NCI-H524 (cell line): ENCODE data around the gene KCNE3.

Source experiments
- DNase-seq, 2 experiments: peaks; one replicate each; lab custom pipeline; 2025; lab: John Stamatoyannopoulos, UW

KCNE3 gene, protein sequence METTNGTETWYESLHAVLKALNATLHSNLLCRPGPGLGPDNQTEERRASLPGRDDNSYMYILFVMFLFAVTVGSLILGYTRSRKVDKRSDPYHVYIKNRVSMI

GRCh38 chr11:74466916-74467885 is at the start of gene KCNE3:
TSS of gene KCNE3 (minus strand) at chr11:74467549. CDS start at chr11:74457563, 9,986 bp downstream.
- DNase-seq: no peak

- DNase-seq: no peak
These were observed 40.2 kb upstream of the KCNE3 start for GRCh38 chr11:74507582-74507981.

GRCh38 chr11:74506823-74507222 is 39.5 kb upstream of the KCNE3 start:
- no peak for DNase-seq

GRCh38 chr11:74505911-74506310 is 38.6 kb upstream of the KCNE3 start:
- DNase-seq: no peak

DNA sequence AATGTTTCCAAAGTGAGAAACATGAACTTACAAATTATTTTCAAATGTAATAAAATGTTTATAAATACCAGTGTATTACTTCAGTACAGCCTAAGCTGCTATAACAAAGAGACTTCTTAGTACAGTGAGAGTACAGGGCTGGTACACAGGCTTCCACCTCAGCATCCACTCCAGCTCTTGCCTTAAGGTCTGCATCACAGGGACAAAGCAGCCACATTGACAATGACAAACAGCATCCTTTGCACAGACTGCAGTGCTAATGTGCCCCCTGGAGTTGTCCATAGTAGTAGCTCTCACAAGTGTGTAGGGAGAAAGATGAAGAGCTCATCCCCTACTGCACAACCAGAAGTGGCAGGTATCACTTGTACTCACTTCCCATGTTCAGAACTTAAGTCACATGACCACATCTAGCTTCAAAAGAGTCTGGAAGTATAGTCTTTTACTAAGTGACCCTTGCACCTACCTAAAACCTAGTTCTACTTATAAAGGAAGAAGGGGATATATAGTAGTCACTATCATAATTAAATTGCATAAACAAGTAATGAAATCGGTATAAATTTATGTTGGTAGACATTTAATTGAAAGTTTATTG is 36.8 kb upstream of the KCNE3 start:
- no peak for DNase-seq

DNA sequence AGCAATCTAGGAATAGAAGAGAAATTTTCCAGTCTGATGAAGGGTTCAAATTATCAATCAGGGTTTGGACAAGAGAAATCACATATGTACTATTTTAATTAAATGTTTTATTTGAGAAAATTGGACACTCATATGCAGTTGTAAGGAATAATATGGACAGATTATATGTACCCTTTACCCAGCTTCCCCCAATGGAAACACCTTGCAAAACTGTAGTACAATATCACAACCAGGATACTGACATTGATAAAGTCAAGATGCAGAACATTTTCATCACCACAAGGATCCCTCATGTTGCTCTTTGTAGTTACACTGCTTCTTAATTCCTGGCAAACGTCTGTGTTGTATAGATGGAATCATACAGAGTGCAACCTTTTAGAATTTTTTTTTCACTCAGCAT is 27.6 kb upstream of the KCNE3 start:
- no peak for DNase-seq

DNA sequence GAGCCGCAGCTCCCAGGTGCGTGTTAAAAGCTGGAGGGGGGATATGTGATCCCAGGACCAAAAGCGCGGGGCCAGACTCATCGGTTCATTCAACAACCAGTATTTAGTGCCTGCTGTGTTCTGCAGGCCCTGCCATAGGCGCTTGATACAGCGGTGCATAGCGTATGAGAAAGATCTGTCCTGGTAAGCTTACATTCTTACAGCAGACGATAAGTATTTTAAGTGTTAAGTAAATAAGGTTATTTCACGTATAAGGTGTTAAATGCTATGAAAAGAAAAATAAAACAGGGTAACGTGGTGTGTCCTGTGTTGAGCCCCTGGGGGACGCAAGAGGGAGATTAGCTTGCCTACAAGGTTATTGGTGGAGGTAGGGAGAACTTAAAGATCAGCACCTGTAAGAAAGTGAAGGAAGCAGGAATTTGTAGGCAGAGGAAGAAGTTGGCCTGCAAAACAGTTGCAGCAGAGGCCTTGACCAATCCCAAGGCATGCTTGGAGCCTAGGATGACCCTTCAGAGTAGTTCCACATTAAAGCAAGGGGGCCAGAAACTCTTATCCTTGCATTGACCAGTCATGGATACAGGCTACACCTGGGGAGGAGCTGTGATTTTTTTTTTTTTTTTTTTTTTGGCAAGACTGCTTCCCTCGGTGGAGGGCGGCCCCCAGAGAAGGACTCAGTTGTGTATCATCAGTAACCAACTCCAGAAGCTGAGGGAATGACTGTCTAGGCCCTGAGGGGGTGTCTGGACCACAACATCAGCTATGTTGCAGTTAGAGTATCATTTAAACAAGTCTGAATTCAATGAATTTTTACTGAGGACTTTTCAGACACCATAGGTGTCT is 26.7 kb upstream of the KCNE3 start:
- peak in 1 of 2 experiments; percentile 61 for DNase-seq

GRCh38 chr11:74492974-74493790 is 25.8 kb upstream of the KCNE3 start, which contains the start of gene LIPT2:
TSS of gene LIPT2 (minus strand) at chr11:74493724. CDS start at chr11:74493703, 21 bp downstream.
- peak; percentile 85 to 95 for DNase-seq

- no peak for DNase-seq
These were observed 24.7 kb upstream of the KCNE3 start for GRCh38 chr11:74492084-74492483.

DNA sequence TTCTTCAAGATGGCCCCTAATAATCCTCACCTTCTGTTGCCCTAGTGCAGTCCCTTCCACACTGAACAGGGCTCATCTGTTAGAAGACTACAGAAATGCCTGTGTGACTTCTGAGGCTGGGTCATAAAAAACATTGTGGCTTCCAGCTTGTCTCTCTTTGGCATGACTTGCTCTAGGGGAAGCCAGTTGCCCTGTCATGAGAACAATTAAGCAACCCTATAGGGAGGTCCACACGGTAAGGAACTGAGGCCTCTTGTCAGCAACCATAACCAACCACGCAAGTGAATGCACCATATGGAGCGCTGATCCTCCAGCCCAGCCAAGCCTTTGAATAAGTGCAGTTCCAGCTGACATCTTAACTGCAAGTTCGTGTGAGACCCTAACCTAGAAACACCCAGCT is 23.6 kb upstream of the KCNE3 start:
- peak in 1 of 2 experiments; percentile 29 for DNase-seq

DNA sequence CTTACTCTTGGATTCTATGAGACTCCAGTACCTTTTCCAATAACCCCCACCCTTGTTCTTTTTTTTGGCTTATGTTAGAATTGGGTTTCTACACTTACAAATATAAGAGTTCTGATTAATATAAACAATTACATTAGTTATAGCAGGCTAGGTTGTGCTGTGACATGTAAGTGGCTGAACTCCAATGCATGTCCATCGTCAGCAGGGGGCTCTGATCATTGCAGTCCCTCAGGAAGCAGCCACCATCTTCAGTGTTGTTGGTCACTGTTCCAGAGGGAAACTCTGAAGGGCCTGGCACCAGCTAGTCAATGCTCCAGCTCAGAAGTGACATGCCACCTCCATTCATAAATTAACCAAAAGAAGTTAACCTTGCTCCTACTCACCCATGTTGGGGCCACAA is 20.5 kb upstream of the KCNE3 start:
- DNase-seq: no peak

- DNase-seq: no peak
These were observed 18.5 kb upstream of the KCNE3 start for GRCh38 chr11:74485868-74486267.

DNA sequence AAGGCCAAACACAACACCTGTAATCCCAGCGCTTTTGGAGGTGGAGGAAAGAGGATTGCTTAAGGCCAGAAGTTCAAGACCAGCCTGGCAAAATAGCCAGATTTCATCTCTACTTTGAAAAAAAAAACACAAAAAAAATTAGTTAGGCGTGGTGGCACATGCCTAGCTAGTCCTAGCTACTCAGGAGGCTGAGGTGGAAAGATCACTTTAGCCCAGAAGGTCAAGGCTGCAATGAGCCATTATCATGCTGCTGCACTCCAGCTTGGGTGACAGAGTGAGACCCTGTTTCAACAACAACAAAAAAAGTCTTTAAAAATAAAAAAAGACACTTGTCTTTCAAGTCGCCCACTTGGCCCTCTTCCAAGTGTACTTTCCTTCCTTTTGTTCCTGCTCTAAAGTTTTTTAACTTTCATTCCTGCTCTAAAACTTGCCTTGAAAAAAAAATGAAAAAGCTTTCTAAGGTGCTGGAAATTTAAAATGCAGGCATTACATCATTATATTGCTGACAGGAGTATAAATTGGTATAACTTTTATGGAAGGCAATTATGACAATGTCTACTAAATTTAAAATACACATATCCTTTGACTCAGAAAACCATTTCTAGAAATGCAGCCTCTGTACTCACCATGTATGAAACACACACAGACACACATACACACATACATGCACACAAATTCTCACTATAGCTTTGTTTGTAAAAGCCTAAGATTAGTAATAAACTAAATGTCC is 13.5 kb upstream of the KCNE3 start:
- DNase-seq: no peak

DNA sequence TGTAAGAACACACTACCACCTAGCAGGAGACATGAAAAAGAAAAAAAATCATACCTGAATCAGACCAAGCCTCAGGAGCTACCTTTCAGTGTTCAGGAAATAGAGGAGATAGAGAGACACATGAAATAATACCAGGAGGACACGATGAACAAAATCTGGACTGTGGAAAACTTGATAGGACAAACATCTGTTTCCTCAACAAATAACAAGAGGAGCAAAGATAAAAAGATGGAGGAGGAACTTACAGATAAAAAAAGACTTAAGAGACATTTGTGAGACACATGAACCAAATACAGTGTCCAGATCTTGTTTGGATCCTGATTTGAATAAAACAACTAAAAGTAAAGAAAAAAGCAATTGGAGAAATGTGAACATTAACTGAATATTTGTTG is 12.4 kb upstream of the KCNE3 start:
- no peak for DNase-seq

GRCh38 chr11:74478877-74479731 is 11.8 kb upstream of the KCNE3 start:
- DNase-seq: no peak

DNA sequence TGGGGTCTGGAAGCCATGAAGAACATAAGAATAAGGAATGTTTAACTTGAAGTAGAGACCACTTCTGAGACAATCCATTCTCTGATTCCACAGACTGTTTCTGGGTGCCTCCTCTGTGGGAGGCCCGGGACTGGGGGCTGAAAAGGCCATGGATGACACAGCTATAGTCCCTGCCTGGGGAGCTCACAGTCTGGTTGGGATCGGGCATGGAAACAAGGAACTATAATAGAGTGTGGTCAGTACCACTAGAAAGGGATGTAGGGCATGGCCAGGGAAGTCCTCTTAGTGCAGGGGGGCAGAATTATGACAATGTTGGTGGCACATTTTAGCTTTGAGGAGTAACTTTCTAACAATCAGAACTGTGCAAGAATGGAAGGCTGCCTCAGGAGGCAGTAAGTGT is 9.2 kb upstream of the KCNE3 start:
- no peak for DNase-seq

DNA sequence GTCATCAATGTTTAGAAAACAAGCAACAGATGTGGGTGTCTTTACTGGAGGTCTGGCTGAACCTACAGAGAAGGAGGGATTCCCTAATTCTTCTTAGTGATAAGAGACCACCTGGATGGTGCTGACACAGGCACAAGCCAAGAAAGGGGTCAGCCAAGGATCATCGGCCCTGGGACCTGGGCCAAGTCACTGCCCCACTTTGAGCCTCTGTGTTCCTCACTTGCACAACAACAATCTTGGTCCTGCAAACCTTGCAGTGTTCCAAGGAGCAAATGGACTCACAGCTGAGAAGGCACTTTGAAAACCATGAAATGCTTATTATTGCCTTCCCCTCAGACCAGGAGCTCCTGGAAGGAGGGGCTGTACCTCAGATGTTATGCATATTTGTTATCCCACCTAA is 7.0 kb upstream of the KCNE3 start:
- no peak for DNase-seq

DNA sequence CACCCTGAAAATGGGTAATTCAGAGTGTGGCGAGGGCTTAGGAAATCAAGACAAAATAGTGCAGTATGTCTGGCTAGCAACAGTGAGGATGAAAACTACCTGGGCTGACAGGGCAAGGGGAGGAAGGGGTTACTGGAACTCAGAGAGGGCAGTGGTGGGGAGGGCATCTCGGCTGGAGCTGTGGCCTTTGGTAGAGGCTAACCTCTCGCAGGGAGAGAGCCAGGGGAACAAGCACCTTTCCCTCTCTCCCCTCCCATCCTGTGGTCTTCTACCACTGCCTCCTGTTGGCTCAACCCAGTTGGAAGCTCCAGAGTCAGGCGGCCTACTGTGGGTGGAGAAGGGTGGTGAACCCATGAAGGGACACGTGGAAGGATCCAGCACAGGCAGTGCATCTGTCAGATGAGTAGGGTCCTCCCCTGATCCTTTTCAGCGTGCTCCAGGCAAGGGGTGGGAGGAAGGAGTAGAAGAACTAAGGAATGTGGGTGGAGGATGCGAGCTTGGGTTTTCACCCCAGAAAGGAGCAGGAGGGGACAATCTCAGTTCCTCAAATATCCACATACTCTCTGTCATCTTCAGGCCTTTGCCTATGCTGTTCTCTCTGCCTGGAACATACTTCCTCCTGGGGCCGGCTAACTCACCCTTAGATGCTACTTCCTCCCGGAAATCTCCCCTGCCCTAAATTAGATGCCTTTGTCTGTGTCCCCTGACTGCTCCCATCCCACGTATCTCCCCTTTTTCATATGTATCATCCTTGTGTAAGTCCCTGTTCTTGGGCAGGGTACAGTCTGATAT is 6.2 kb upstream of the KCNE3 start:
- DNase-seq: peak in 1 of 2 experiments; percentile 2
